GM23248 (cell line): ENCODE data around the gene PATJ.

Source experiments
- EZH2 ChIP-seq: fragments of 200-600 bp; sonication (generic); IDR thresholded peaks from 2 replicates; pipeline ENCODE4 v1.6.1; 2018; ENCODE audit warnings: antibody characterized with exemption, mild to moderate bottlenecking; ENCODE audit not compliant: insufficient read depth, poor library complexity, severe bottlenecking
- EZH2phosphoT487 ChIP-seq: fragments of 200-600 bp; sonication (generic); IDR thresholded peaks from 2 replicates; pipeline ENCODE4 v1.6.1; 2018; ENCODE audit warnings: antibody characterized with exemption, moderate library complexity, mild to moderate bottlenecking, low read depth; ENCODE audit not compliant: insufficient read depth

GRCh38 chr1:62227496-62227895 is 485.2 kb downstream of the PATJ start:
- TF ChIP-seq EZH2 (no peak), EZH2phosphoT487 (no peak)
